K562 (cell line): ENCODE measurements around the gene LMNA. TPM values are rescaled to one million over a fixed set of nuclear protein-coding genes. Genes with fewer than 3 reads are reported as not detected.
A peak's percentile ranks its signal among the peaks of the same experiment; 100 is the strongest.

ENCODE experiments used
- CBX8 ChIP-seq: fragments of 200-600 bp; sonication (generic); IDR thresholded peaks from 2 replicates; pipeline ENCODE4 v1.6.1; 2012; ENCODE audit warnings: borderline replicate concordance, mixed run types, low read depth, mild to moderate bottlenecking, moderate library complexity, mixed read lengths, low read length, control low read depth, inconsistent platforms; ENCODE audit not compliant: poor library complexity, severe bottlenecking; ENCODE audit errors: extremely low read depth
- ETS1 ChIP-seq: conservative IDR thresholded peaks from 2 replicates; pipeline ENCODE4 v1.6.1; 2011; ENCODE audit warnings: low read depth, mild to moderate bottlenecking, low read length; ENCODE audit not compliant: control insufficient read depth
- GTF2A2 ChIP-seq: IDR thresholded peaks from 2 replicates; pipeline ENCODE4 v1.6.1; 2016; ENCODE audit warnings: mild to moderate bottlenecking, missing genetic modification characterization, missing compliant biosample characterization
- HDAC6 ChIP-seq: IDR thresholded peaks from 2 replicates; pipeline ENCODE4 v1.6.1; 2012; ENCODE audit warnings: low read depth, mild to moderate bottlenecking, control low read depth, inconsistent platforms, low read length, moderate library complexity
- HINFP ChIP-seq: fragments of 450-650 bp; conservative IDR thresholded peaks from 2 replicates; pipeline ENCODE4 v1.6.1; 2016; ENCODE audit warnings: missing genetic modification characterization, low read depth, mild to moderate bottlenecking, control low read depth, missing compliant biosample characterization
- HIVEP1 ChIP-seq: fragments of 250-450 bp; sonication (Bioruptor Pico); IDR thresholded peaks from 2 replicates; pipeline ENCODE4 v1.4.0; 2020; ENCODE audit warnings: mild to moderate bottlenecking
- MXI1 ChIP-seq: IDR thresholded peaks from 2 replicates; pipeline ENCODE4 v1.6.1; 2011; ENCODE audit warnings: low read depth, mild to moderate bottlenecking, improper control_type of control experiment, low read length
- MYBL2 ChIP-seq, 2 experiments: fragments of 450-650 bp in 1 of 2; sonication (generic) in 1 of 2; formaldehyde crosslinking in 1 of 2; IDR thresholded peaks; 2 replicates each; pipeline versions ENCODE4 v1.6.1 to v1.8.1; 2017 to 2022; ENCODE audit warnings: borderline replicate concordance in 1 of 2, inconsistent platforms in 1 of 2, low read depth in 1 of 2, mild to moderate bottlenecking in 1 of 2, missing genetic modification reagents in 1 of 2, moderate library complexity in 1 of 2
- RBM14 ChIP-seq: fragments of 200-400 bp; formaldehyde crosslinking; IDR thresholded peaks from 2 replicates; pipeline ENCODE4 v1.6.1; 2018; ENCODE audit warnings: low read depth, mild to moderate bottlenecking, low read length, moderate library complexity, borderline replicate concordance; ENCODE audit not compliant: insufficient read depth
- SMAD1 ChIP-seq: fragments of 150-350 bp; IDR thresholded peaks from 2 replicates; pipeline ENCODE4 v1.6.1; 2014; ENCODE audit warnings: low read length, low read depth; ENCODE audit not compliant: partially characterized antibody
- SRF ChIP-seq, 2 experiments: fragments of 250-450, 450-650 bp in 1 of 2; sonication (Bioruptor Pico) in 1 of 2; sonication (generic) in 1 of 2; formaldehyde crosslinking; IDR thresholded peaks; 2 replicates each; pipeline versions ENCODE4 v1.5.0 to v1.5.1; 2020 to 2022; ENCODE audit warnings: mild to moderate bottlenecking in 1 of 2, missing genetic modification reagents in 1 of 2
- STAT5B ChIP-seq: fragments of 250-450 bp; sonication (Bioruptor Pico); IDR thresholded peaks from 2 replicates; pipeline ENCODE4 v1.8.0; 2021; ENCODE audit warnings: mild to moderate bottlenecking, inconsistent platforms
- TBL1XR1 ChIP-seq, 2 experiments: IDR thresholded peaks; 2 replicates each; pipeline ENCODE4 v1.6.1; 2012; ENCODE audit warnings: improper control_type of control experiment in 2 of 2, low read length in 2 of 2, mild to moderate bottlenecking in 1 of 2
- TGIF2 ChIP-seq: sonication (generic); formaldehyde crosslinking; IDR thresholded peaks from 2 replicates; pipeline ENCODE4 v1.8.1; 2022; ENCODE audit warnings: mild to moderate bottlenecking, missing genetic modification reagents, moderate library complexity
- U2AF1 ChIP-seq: fragments of 200-400 bp; formaldehyde crosslinking; optimal IDR thresholded peaks from 2 replicates; pipeline ENCODE3; 2017; ENCODE audit warnings: mild to moderate bottlenecking, low read depth, low read length, moderate library complexity
- ZNF277 ChIP-seq: fragments of 250-450 bp; sonication (Bioruptor Pico); IDR thresholded peaks from 2 replicates; pipeline ENCODE4 v1.8.0; 2022; ENCODE audit warnings: inconsistent platforms, mild to moderate bottlenecking, moderate library complexity, borderline replicate concordance
- ZNF444 ChIP-seq: fragments of 250-450 bp; sonication (Bioruptor Pico); IDR thresholded peaks from 2 replicates; pipeline ENCODE4 v1.4.0; 2020; ENCODE audit warnings: mild to moderate bottlenecking, moderate library complexity
- ZNF551 ChIP-seq: fragments of 250-450 bp; sonication (Bioruptor Pico); IDR thresholded peaks from 2 replicates; pipeline ENCODE4 v1.5.0; 2021; ENCODE audit warnings: mild to moderate bottlenecking, moderate library complexity
- ZNF740 ChIP-seq, 3 experiments: fragments of 200-800 bp in 1 of 3; sonication (Bioruptor generic) in 1 of 3; sonication (generic) in 1 of 3; formaldehyde crosslinking in 1 of 3; IDR thresholded peaks; 2 replicates each; pipeline versions ENCODE4 v1.6.1 to v1.8.0; 2016 to 2022; ENCODE audit warnings: mild to moderate bottlenecking in 2 of 3, missing compliant biosample characterization in 2 of 3, missing genetic modification characterization in 2 of 3, missing genetic modification reagents in 1 of 3
- ZNF780A ChIP-seq: fragments of 250-450 bp; sonication (Bioruptor Pico); IDR thresholded peaks from 2 replicates; pipeline ENCODE4 v1.5.0; 2021; ENCODE audit warnings: mild to moderate bottlenecking
- polyA plus RNA-seq, 8 experiments: library from polyadenylated mRNA; depleted of rRNA in 4 of 8; stranded (reverse) in 5 of 8; unstranded in 3 of 8; fragments of >200 nt; fragmentation: Nextera tagmentation in 2 of 8; fragmentation: Illumina TruSeq in 1 of 8; extraction: Ambion mirVana in 2 of 8; extraction: Trizol in 1 of 8; gene quantifications; 2 replicates each; pipeline versions ENCODE4 v1.2.1 to v1.2.3, GENCODE V29; 2011 to 2014; ENCODE audit warnings: inconsistent platforms in 1 of 8, missing spikeins in 1 of 8
- total RNA-seq, 7 experiments: library from RNA; depleted of rRNA in 6 of 7; stranded (reverse); fragments of >200 nt in 6 of 7; fragmentation: Illumina TruSeq in 2 of 7; extraction: Trizol in 2 of 7; gene quantifications; 2 replicates each; pipeline versions ENCODE4 v1.2.1 to v1.2.3, GENCODE V29; 2011 to 2021; ENCODE audit warnings: low replicate concordance in 1 of 7

LMNA gene
- total and polyA plus RNA-seq, 9 of the 15 experiments (the other 6 are each of a cell fraction or from before 2014, with no cell fraction given), result 1.00 to 347 (median 88.2) TPM

GRCh38 chr1:156114101-156114918, at the start of gene LMNA (continued):
- TF ChIP-seq ZNF277 (no peak), HINFP (no peak), MXI1 (peak; percentile 28; the same call in 1 of the 2 replicates), TBL1XR1 (IDR thresholded peaks at IDR 0.05; ENCODE audit: low read length in 2 of 2) (no peak), HIVEP1 (CRISPR knock-in tag) (no peak), RBM14 (no peak), ZNF551 (CRISPR knock-in tag) (no peak), STAT5B (no peak), ZNF780A (CRISPR knock-in tag) (no peak), ETS1 (0 out of 2 replicates have a peak, but pooled peaks have one; percentile 24), MYBL2 (IDR thresholded peaks at IDR 0.05; ENCODE audit: low read depth) (no peak), MYBL2 (CRISPR knock-in tag; IDR thresholded peaks at IDR 0.05; ENCODE audit: borderline replicate concordance) (no peak), GTF2A2 (tag) (no peak), SRF (CRISPR knock-in tag; IDR thresholded peaks at IDR 0.05) (peak in 1 of 2 experiments; percentile 20; a peak in 1 of 4 replicates), SMAD1 (peak; percentile 51), HDAC6 (no peak), CBX8 (no peak), U2AF1 (peak; percentile 80), TGIF2 (CRISPR knock-in tag) (no peak), ZNF444 (CRISPR knock-in tag) (no peak), ZNF740 (CRISPR knock-in tag; IDR thresholded peaks at IDR 0.05) (peak; percentile 79), ZNF740 (tag; IDR thresholded peaks at IDR 0.05) (no peak)
